Right cardiac atrium (tissue), 5 donors: Measurements from ENCODE around the gene FXYD1. TPM values are rescaled to one million over a fixed set of nuclear protein-coding genes. Genes with fewer than 3 reads are reported as not detected.

Source experiments
- ATAC-seq, 2 donors: fragments of 200-7000 bp; cut with Tn5 transposase; one replicate each; pipeline versions ENCODE4 v1.8.0 to v1.9.1; 2020; ENCODE audit warnings: moderate library complexity in 2 of 2, mild to moderate bottlenecking in 1 of 2
- DNase-seq, 3 donors: peaks; one replicate each; pipeline ENCODE4 v3.0.0-alpha.2; 2020
- H3K27ac ChIP-seq: one replicate; pipeline ENCODE4 v1.5.1; 2013; ENCODE audit warnings: mild to moderate bottlenecking, low read length, control low read depth, moderate library complexity
- H3K27me3 ChIP-seq: one replicate; pipeline ENCODE4 v1.6.1; 2013; ENCODE audit not compliant: control insufficient read depth, insufficient read depth
- H3K4me1 ChIP-seq: one replicate; pipeline ENCODE4 v1.6.1; 2013; ENCODE audit warnings: low read length; ENCODE audit not compliant: control insufficient read depth, insufficient read depth
- H3K4me3 ChIP-seq: one replicate; pipeline ENCODE4 v1.5.1; 2013; ENCODE audit warnings: low read length, control low read depth
- H3K9me3 ChIP-seq: one replicate; pipeline ENCODE4 v1.6.1; 2013; ENCODE audit warnings: low read length; ENCODE audit not compliant: control insufficient read depth
- WGBS: extraction: QIAGEN DNeasy Blood & Tissue Kit; methylation state at CpG from one replicate; pipeline ENCODE4 v1.1.7; 2013; 5-methylcytosine and 5-hydroxymethylcytosine counted together
- intact Hi-C, 4 donors: fragments of 100-400 bp; cut with DNase I; formaldehyde crosslinking; loops; one replicate each; pipeline versions ENCODE4 v1.11.0 to v1.14.0; 2022 to 2023
- polyA plus RNA-seq: library from polyadenylated mRNA; stranded (reverse); fragments of 200-250 nt; gene quantifications from one replicate; pipeline ENCODE4 v1.2.3, GENCODE V29; 2013
- total RNA-seq, 4 donors: library from RNA; stranded (reverse); fragmentation: NEBNext Ultra II Directional; extraction: Animal tissue kit (Norgen Biotek cat#: 25700); gene quantifications; one replicate each; pipeline ENCODE4 v1.2.1, GENCODE V29; 2021
- donor health status: healthy with polysubstance abuse.
- donor health status: DM: no; HTN: yes; CAD: no.
- donor health status: DM: no; HTN: no; CAD: no.
- donor health status: DM: no; HTN: yes; CAD: no; lungs with severe emphysema.
- donor health status: DM: yes; HTN: yes; CAD: no.

FXYD1 gene
- total and polyA plus RNA-seq, 5 donors: 289 to 544 (median 485) TPM

- Histone ChIP-seq H3K27ac (no peak overlapping the region), H3K9me3 (no peaks in the 10 kb centered on the region), H3K4me3 (no peak overlapping the region), H3K27me3 (no peaks in the 10 kb centered on the region), H3K4me1 (peaks cover under 1% of the 10 kb centered on the region)
- 76% methylated on average over 13 of the region's 13 CpGs for WGBS
- DNase-seq: peak in 2 of 3 donors; percentile 44 to 45
- peak in 1 of 2 donors; percentile 6 for ATAC-seq
- intact Hi-C loops: no loop called here
These were observed 20.2 kb upstream of the FXYD1 start for GRCh38 chr19:35118268-35119020.

- Histone ChIP-seq H3K27me3 (no peaks in the 10 kb centered on the region), H3K9me3 (no peaks in the 10 kb centered on the region), H3K27ac (peak overlapping the region; percentile 19), H3K4me3 (no peak overlapping the region), H3K4me1 (peaks cover 4% of the 10 kb centered on the region)
- ATAC-seq (no peak), DNase-seq (peak in 2 of 3 donors; percentile 26 to 57)
- intact Hi-C loops: no loop called here
- 55% methylated on average over 14 of the region's 14 CpGs for WGBS
These were observed 19.5 kb upstream of the FXYD1 start for GRCh38 chr19:35119091-35119490.

GRCh38 chr19:35119578-35120155 is 19.0 kb upstream of the FXYD1 start:
- no peaks in the 10 kb centered on the region for H3K9me3 ChIP-seq
- intact Hi-C loops: no loop called here
- peaks cover 4% of the 10 kb centered on the region for H3K4me1 ChIP-seq
- DNase-seq: peak in 2 of 3 donors; percentile 19 to 29
- H3K4me3 ChIP-seq: no peak overlapping the region
- WGBS: 67% methylated on average over 9 of the region's 9 CpGs
- ATAC-seq: no peak
- no peak overlapping the region for H3K27ac ChIP-seq
- no peaks in the 10 kb centered on the region for H3K27me3 ChIP-seq

- no peaks in the 10 kb centered on the region for H3K27me3 ChIP-seq
- intact Hi-C loops: no loop called here
- H3K4me1 ChIP-seq: peaks cover 4% of the 10 kb centered on the region
- peak in 1 of 3 donors; percentile 47 for DNase-seq
- H3K9me3 ChIP-seq: no peaks in the 10 kb centered on the region
- ATAC-seq: no peak
- no peak overlapping the region for H3K4me3 ChIP-seq
- WGBS: 63% methylated on average over 7 of the region's 7 CpGs
- H3K27ac ChIP-seq: no peak overlapping the region
These were observed 18.1 kb upstream of the FXYD1 start for GRCh38 chr19:35120492-35120891.

GRCh38 chr19:35120898-35121297 is 17.7 kb upstream of the FXYD1 start:
- Histone ChIP-seq H3K9me3 (no peaks in the 10 kb centered on the region), H3K4me1 (peaks cover 4% of the 10 kb centered on the region), H3K27ac (no peak overlapping the region), H3K27me3 (no peaks in the 10 kb centered on the region), H3K4me3 (no peak overlapping the region)
- ATAC-seq (no peak), DNase-seq (peak in 1 of 3 donors; percentile 5)
- intact Hi-C loops: no loop called here
- 73% methylated on average over 7 of the region's 7 CpGs for WGBS

GRCh38 chr19:35122687-35123551 is 15.7 kb upstream of the FXYD1 start:
- ATAC-seq (no peak), DNase-seq (peak in 1 of 3 donors; percentile 58)
- WGBS: 80% methylated on average over 19 of the region's 19 CpGs
- intact Hi-C loops: no loop called here
- Histone ChIP-seq H3K4me1 (peaks cover 4% of the 10 kb centered on the region), H3K27ac (peak overlapping the region; percentile 75), H3K9me3 (no peaks in the 10 kb centered on the region), H3K4me3 (no peak overlapping the region), H3K27me3 (no peaks in the 10 kb centered on the region)

- Histone ChIP-seq H3K4me1 (peaks cover 4% of the 10 kb centered on the region), H3K27ac (peak overlapping the region; percentile 75), H3K27me3 (no peaks in the 10 kb centered on the region), H3K4me3 (no peak overlapping the region), H3K9me3 (no peaks in the 10 kb centered on the region)
- DNase-seq (peak; percentile 79 to 83 (median 81)), ATAC-seq (peak; percentile 21 to 31)
- 62% methylated on average over 5 of the region's 5 CpGs for WGBS
- intact Hi-C loops: no loop called here
These were observed 15.1 kb upstream of the FXYD1 start for GRCh38 chr19:35123573-35123972.

GRCh38 chr19:35124098-35125060 is 14.2 kb upstream of the FXYD1 start:
- peak overlapping the region; percentile 75 for H3K27ac ChIP-seq
- H3K4me1 ChIP-seq: peaks cover 4% of the 10 kb centered on the region
- 7% methylated on average over 42 of the region's 42 CpGs for WGBS
- no peaks in the 10 kb centered on the region for H3K9me3 ChIP-seq
- H3K27me3 ChIP-seq: no peaks in the 10 kb centered on the region
- intact Hi-C loops: no loop called here
- H3K4me3 ChIP-seq: peak overlapping the region; percentile 11
- ATAC-seq (peak; percentile 93 to 95), DNase-seq (peak; percentile 97 to 98 (median 98))

- no peaks in the 10 kb centered on the region for H3K9me3 ChIP-seq
- H3K4me1 ChIP-seq: peaks cover 4% of the 10 kb centered on the region
- no peak overlapping the region for H3K4me3 ChIP-seq
- intact Hi-C loops: no loop called here
- peak overlapping the region; percentile 25 for H3K27ac ChIP-seq
- 86% methylated on average over 19 of the region's 19 CpGs for WGBS
- no peaks in the 10 kb centered on the region for H3K27me3 ChIP-seq
- peak in 1 of 3 donors; percentile 67 for DNase-seq
- ATAC-seq: no peak
These were observed 13.3 kb upstream of the FXYD1 start for GRCh38 chr19:35125270-35125717.
